Neural progenitor cell (in vitro differentiated cells): Measurements from ENCODE around the gene UNCX. TPM values are rescaled to one million over a fixed set of nuclear protein-coding genes. Genes with fewer than 3 reads are reported as not detected.
A peak's percentile ranks its signal among the peaks of the same experiment; 100 is the strongest.

Experiments
- DNase-seq: peaks from one replicate; pipeline ENCODE4 v3.0.0-alpha.2; 2016; ENCODE audit warnings: low spot score
- H2AFZ ChIP-seq: fragments of 200-600 bp; sonication (generic); replicated peaks from 2 replicates; pipeline ENCODE4 v1.6.1; 2016; ENCODE audit warnings: antibody characterized with exemption
- H3F3A ChIP-seq: fragments of 200-600 bp; sonication (generic); 2 replicates; pipeline ENCODE4 v1.6.1; 2016; ENCODE audit warnings: antibody characterized with exemption, low read depth
- H3K27ac ChIP-seq: fragments of 200-600 bp; sonication (generic); 2 replicates; pipeline ENCODE4 v1.5.1; 2016; ENCODE audit warnings: mild to moderate bottlenecking
- H3K27me3 ChIP-seq: fragments of 200-600 bp; sonication (generic); 2 replicates; pipeline ENCODE4 v1.6.1; 2016; ENCODE audit warnings: mild to moderate bottlenecking, moderate library complexity
- H3K36me3 ChIP-seq: fragments of 200-600 bp; sonication (generic); 2 replicates; pipeline ENCODE4 v1.5.1; 2016
- H3K4me1 ChIP-seq: fragments of 200-600 bp; sonication (generic); 2 replicates; pipeline ENCODE4 v1.6.1; 2016; ENCODE audit warnings: mixed run types
- H3K4me2 ChIP-seq: fragments of 200-600 bp; sonication (generic); 2 replicates; pipeline ENCODE4 v1.6.1; 2016
- H3K4me3 ChIP-seq: fragments of 200-600 bp; sonication (generic); 2 replicates; pipeline ENCODE4 v1.5.1; 2016
- H3K79me2 ChIP-seq: fragments of 200-600 bp; sonication (generic); 2 replicates; pipeline ENCODE4 v1.6.1; 2016; ENCODE audit warnings: low read depth
- H3K9ac ChIP-seq: fragments of 200-600 bp; sonication (generic); 2 replicates; pipeline ENCODE4 v1.6.1; 2016
- H3K9me3 ChIP-seq: fragments of 200-600 bp; sonication (generic); 2 replicates; pipeline ENCODE4 v1.5.1; 2016; ENCODE audit warnings: low read depth
- H4K20me1 ChIP-seq: fragments of 200-600 bp; sonication (generic); 2 replicates; pipeline ENCODE4 v1.6.1; 2016; ENCODE audit warnings: low read depth
- H3K27ac Mint-ChIP-seq: 3 replicates; pipeline ENCODE4 v1.8.0; 2021; ENCODE audit warnings: mixed read lengths
- H3K27me3 Mint-ChIP-seq: 2 replicates; pipeline ENCODE4 v1.8.0; 2022; ENCODE audit warnings: low read depth, mild to moderate bottlenecking, inconsistent platforms, moderate library complexity, mixed read lengths; ENCODE audit not compliant: insufficient read depth
- H3K36me3 Mint-ChIP-seq: 3 replicates; pipeline ENCODE4 v1.8.0; 2021; ENCODE audit warnings: mixed read lengths
- H3K4me1 Mint-ChIP-seq: 3 replicates; pipeline ENCODE4 v1.8.0; 2021; ENCODE audit warnings: mixed read lengths
- H3K4me3 Mint-ChIP-seq: 3 replicates; pipeline ENCODE4 v1.8.0; 2021; ENCODE audit warnings: mild to moderate bottlenecking, moderate library complexity, mixed read lengths
- H3K9me3 Mint-ChIP-seq: 3 replicates; pipeline ENCODE4 v1.8.0; 2020; ENCODE audit warnings: mixed read lengths
- EZH2 ChIP-seq: fragments of 200-600 bp; sonication (generic); IDR thresholded peaks from 2 replicates; pipeline ENCODE4 v1.6.1; 2017; ENCODE audit warnings: antibody characterized with exemption, mild to moderate bottlenecking, moderate library complexity
- EZH2phosphoT487 ChIP-seq: fragments of 200-600 bp; sonication (generic); IDR thresholded peaks from 2 replicates; pipeline ENCODE4 v1.6.1; 2017; ENCODE audit warnings: antibody characterized with exemption
- total RNA-seq: library from RNA; depleted of rRNA; stranded (reverse); fragments of >200 nt; gene quantifications from 2 replicates; pipeline ENCODE4 v1.2.3, GENCODE V29; 2015; ENCODE audit warnings: low replicate concordance
- TF ChIP-seq, protein P1 (sequence below): fragments of 200-600 bp; sonication (generic); IDR thresholded peaks from 2 replicates; pipeline ENCODE4 v1.5.1; 2017; ENCODE audit warnings: antibody characterized with exemption, mild to moderate bottlenecking

The UNCX gene
- total RNA-seq, 1 donor from 2014 or later, result not detected

GRCh38 chr7:1247527-1248041, 14.9 kb downstream of the UNCX start:
- Histone ChIP-seq H3K9me3 (no peaks in the 10 kb centered on the region), H3K9ac (no peak overlapping the region), H3K4me1 (peaks cover 25% of the 10 kb centered on the region), H3F3A (peaks cover 33% of the 10 kb centered on the region), H3K4me2 (peak overlapping the region; percentile 74), H3K27ac (no peak overlapping the region), H3K79me2 (no peaks in the 10 kb centered on the region), H4K20me1 (peaks cover 73% of the 10 kb centered on the region), H3K4me3 (peak overlapping the region; percentile 26), H3K27me3 (peaks cover 100% of the 10 kb centered on the region), H2AFZ (no peak overlapping the region), H3K36me3 (no peaks in the 10 kb centered on the region)
- H3K27me3 Mint-ChIP-seq, result peaks cover 71% of the 10 kb centered on the region
- peaks cover 16% of the 10 kb centered on the region for H3K4me1 Mint-ChIP-seq
- no peak overlapping the region for H3K4me3 Mint-ChIP-seq
- no peaks in the 10 kb centered on the region for H3K9me3 Mint-ChIP-seq
- H3K36me3 Mint-ChIP-seq, result no peaks in the 10 kb centered on the region
- TF ChIP-seq EZH2 (peak; percentile 52), EZH2phosphoT487 (peak; percentile 84)
- TF ChIP-seq, protein P1, sequence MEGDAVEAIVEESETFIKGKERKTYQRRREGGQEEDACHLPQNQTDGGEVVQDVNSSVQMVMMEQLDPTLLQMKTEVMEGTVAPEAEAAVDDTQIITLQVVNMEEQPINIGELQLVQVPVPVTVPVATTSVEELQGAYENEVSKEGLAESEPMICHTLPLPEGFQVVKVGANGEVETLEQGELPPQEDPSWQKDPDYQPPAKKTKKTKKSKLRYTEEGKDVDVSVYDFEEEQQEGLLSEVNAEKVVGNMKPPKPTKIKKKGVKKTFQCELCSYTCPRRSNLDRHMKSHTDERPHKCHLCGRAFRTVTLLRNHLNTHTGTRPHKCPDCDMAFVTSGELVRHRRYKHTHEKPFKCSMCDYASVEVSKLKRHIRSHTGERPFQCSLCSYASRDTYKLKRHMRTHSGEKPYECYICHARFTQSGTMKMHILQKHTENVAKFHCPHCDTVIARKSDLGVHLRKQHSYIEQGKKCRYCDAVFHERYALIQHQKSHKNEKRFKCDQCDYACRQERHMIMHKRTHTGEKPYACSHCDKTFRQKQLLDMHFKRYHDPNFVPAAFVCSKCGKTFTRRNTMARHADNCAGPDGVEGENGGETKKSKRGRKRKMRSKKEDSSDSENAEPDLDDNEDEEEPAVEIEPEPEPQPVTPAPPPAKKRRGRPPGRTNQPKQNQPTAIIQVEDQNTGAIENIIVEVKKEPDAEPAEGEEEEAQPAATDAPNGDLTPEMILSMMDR, result no peak
- H3K27ac Mint-ChIP-seq, result no peak overlapping the region
- peak; percentile 87 for DNase-seq

GRCh38 chr7:1248143-1248915, 15.7 kb downstream of the UNCX start:
- peak; percentile 73 for DNase-seq
- peak overlapping the region; percentile 74 for H3K4me2 ChIP-seq

GRCh38 chr7:1248916-1249581, 16.4 kb downstream of the UNCX start:
- Mint-ChIP-seq H3K4me1 (peaks cover 21% of the 10 kb centered on the region), H3K4me3 (no peak overlapping the region), H3K36me3 (no peaks in the 10 kb centered on the region), H3K9me3 (no peaks in the 10 kb centered on the region), H3K27ac (no peak overlapping the region), H3K27me3 (peaks cover 65% of the 10 kb centered on the region)
- Histone ChIP-seq H3K4me1 (peaks cover 28% of the 10 kb centered on the region), H3K79me2 (no peaks in the 10 kb centered on the region), H3K4me2 (peak overlapping the region; percentile 74), H3K36me3 (no peaks in the 10 kb centered on the region), H3K9me3 (no peaks in the 10 kb centered on the region), H3K9ac (no peak overlapping the region), H3K27me3 (peaks cover 100% of the 10 kb centered on the region), H2AFZ (no peak overlapping the region), H3K4me3 (peak overlapping the region; percentile 26), H3K27ac (no peak overlapping the region), H4K20me1 (peaks cover 59% of the 10 kb centered on the region), H3F3A (peaks cover 33% of the 10 kb centered on the region)
- DNase-seq, result no peak
- TF ChIP-seq EZH2phosphoT487 (no peak), EZH2 (no peak)
- TF ChIP-seq, protein P1, result no peak

More at GRCh38 chr7:1248143-1248915, 15.7 kb downstream of the UNCX start:
- peaks cover 28% of the 10 kb centered on the region for H3K4me1 ChIP-seq
- no peaks in the 10 kb centered on the region for H3K36me3 ChIP-seq
- H3K4me3 ChIP-seq, result peak overlapping the region; percentile 26
- H4K20me1 ChIP-seq, result peaks cover 66% of the 10 kb centered on the region
- no peak overlapping the region for H3K27ac ChIP-seq
- no peaks in the 10 kb centered on the region for H3K9me3 ChIP-seq
- no peaks in the 10 kb centered on the region for H3K79me2 ChIP-seq
- peaks cover 68% of the 10 kb centered on the region for H3K27me3 Mint-ChIP-seq
- TF ChIP-seq, protein P1, result peak; percentile 6
- TF ChIP-seq EZH2phosphoT487 (no peak), EZH2 (no peak)
- H3K27ac Mint-ChIP-seq, result no peak overlapping the region
- no peaks in the 10 kb centered on the region for H3K36me3 Mint-ChIP-seq
- H3F3A ChIP-seq, result peaks cover 33% of the 10 kb centered on the region
- H3K4me1 Mint-ChIP-seq, result peaks cover 19% of the 10 kb centered on the region
- no peak overlapping the region for H3K9ac ChIP-seq
- H3K27me3 ChIP-seq, result peaks cover 100% of the 10 kb centered on the region
- peak overlapping the region; percentile 69 for H3K4me3 Mint-ChIP-seq
- no peak overlapping the region for H2AFZ ChIP-seq
- H3K9me3 Mint-ChIP-seq, result no peaks in the 10 kb centered on the region
